DOHH2 (cell line): ENCODE measurements around the gene SLC27A2.

Experiments
- EZH2phosphoT487 ChIP-seq: fragments of 200-600 bp; sonication (generic); IDR thresholded peaks from 2 replicates; pipeline ENCODE4 v1.6.1; 2017; ENCODE audit warnings: borderline replicate concordance, mild to moderate bottlenecking, antibody characterized with exemption, low read length, moderate library complexity, mixed read lengths
- TF ChIP-seq, protein P1 (sequence below): fragments of 200-600 bp; sonication (generic); IDR thresholded peaks from one replicate; pipeline ENCODE4 v1.5.1; 2014; ENCODE audit warnings: antibody characterized with exemption, mild to moderate bottlenecking, low read depth, low read length; ENCODE audit not compliant: poor library complexity, severe bottlenecking

DNA sequence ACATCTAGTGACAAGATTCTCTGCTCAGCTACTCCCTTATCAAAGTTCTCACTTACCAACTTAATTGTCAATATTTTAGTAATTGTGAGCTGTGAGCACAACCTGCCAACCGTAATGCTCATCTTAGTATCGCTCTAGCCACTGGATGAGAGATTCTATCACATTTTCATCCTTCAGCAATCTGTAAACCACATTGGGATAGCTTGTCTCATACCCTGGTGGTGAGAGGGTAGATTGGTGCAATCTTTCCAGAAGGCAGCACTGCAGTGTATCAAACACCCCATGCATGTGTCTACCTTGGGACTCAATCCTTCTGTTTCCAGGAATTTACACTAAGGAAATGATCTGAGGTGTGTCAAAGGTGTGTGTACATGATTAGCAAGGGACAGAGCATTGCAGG is 44.1 kb upstream of the SLC27A2 start:
- TF ChIP-seq, protein P1, sequence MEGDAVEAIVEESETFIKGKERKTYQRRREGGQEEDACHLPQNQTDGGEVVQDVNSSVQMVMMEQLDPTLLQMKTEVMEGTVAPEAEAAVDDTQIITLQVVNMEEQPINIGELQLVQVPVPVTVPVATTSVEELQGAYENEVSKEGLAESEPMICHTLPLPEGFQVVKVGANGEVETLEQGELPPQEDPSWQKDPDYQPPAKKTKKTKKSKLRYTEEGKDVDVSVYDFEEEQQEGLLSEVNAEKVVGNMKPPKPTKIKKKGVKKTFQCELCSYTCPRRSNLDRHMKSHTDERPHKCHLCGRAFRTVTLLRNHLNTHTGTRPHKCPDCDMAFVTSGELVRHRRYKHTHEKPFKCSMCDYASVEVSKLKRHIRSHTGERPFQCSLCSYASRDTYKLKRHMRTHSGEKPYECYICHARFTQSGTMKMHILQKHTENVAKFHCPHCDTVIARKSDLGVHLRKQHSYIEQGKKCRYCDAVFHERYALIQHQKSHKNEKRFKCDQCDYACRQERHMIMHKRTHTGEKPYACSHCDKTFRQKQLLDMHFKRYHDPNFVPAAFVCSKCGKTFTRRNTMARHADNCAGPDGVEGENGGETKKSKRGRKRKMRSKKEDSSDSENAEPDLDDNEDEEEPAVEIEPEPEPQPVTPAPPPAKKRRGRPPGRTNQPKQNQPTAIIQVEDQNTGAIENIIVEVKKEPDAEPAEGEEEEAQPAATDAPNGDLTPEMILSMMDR = no peak
- no peak for TF ChIP-seq EZH2phosphoT487
